IMR-90 (cell line): Measurements from ENCODE around the gene PRKCA.

Experiments
- BHLHE40 ChIP-seq: fragments of 150-350 bp; IDR thresholded peaks from 2 replicates; pipeline ENCODE4 v1.6.1; 2016; ENCODE audit warnings: mild to moderate bottlenecking, low read depth, low read length
- CEBPB ChIP-seq: IDR thresholded peaks from 2 replicates; pipeline ENCODE4 v1.6.1; 2012; ENCODE audit warnings: low read depth, low read length, improper control_type of control experiment
- CHD1 ChIP-seq: IDR thresholded peaks from 2 replicates; pipeline ENCODE4 v1.6.1; 2012; ENCODE audit warnings: low read depth, low read length, improper control_type of control experiment
- CTCF ChIP-seq: conservative IDR thresholded peaks from 2 replicates; pipeline ENCODE4 v1.5.1; 2012; ENCODE audit warnings: mild to moderate bottlenecking, low read depth, low read length, improper control_type of control experiment
- MAFK ChIP-seq: IDR thresholded peaks from 2 replicates; pipeline ENCODE4 v1.6.1; 2012; ENCODE audit warnings: low read depth, low read length, improper control_type of control experiment
- MAZ ChIP-seq: IDR thresholded peaks from 2 replicates; pipeline ENCODE4 v1.6.1; 2012; ENCODE audit warnings: low read depth, mild to moderate bottlenecking, low read length, improper control_type of control experiment, moderate library complexity, borderline replicate concordance
- MXI1 ChIP-seq: IDR thresholded peaks from 2 replicates; pipeline ENCODE4 v1.6.1; 2012; ENCODE audit warnings: low read depth, mild to moderate bottlenecking, low read length, moderate library complexity, borderline replicate concordance
- POLR2A ChIP-seq: IDR thresholded peaks from 2 replicates; pipeline ENCODE4 v1.6.1; 2012; ENCODE audit warnings: mild to moderate bottlenecking, low read depth, low read length
- RCOR1 ChIP-seq: IDR thresholded peaks from 2 replicates; pipeline ENCODE4 v1.6.1; 2012; ENCODE audit warnings: mild to moderate bottlenecking, low read length, improper control_type of control experiment; ENCODE audit not compliant: insufficient replicate concordance
- RFX5 ChIP-seq: IDR thresholded peaks from 2 replicates; pipeline ENCODE4 v1.8.0; 2012; ENCODE audit warnings: low read depth, mild to moderate bottlenecking, low read length, moderate library complexity
- USF2 ChIP-seq: fragments of 150-350 bp; IDR thresholded peaks from 2 replicates; pipeline ENCODE4 v1.6.1; 2017; ENCODE audit warnings: mild to moderate bottlenecking, antibody characterized with exemption, low read length, low read depth
- TF ChIP-seq, protein P1 (sequence below): fragments of 150-350 bp; IDR thresholded peaks from 2 replicates; pipeline ENCODE4 v1.6.1; 2016; ENCODE audit warnings: low read depth, mild to moderate bottlenecking, low read length, moderate library complexity, borderline replicate concordance

- TF ChIP-seq CTCF: no peak
- TF ChIP-seq MAZ: no peak
- TF ChIP-seq POLR2A: no peak
- TF ChIP-seq CHD1: no peak
- TF ChIP-seq RFX5: no peak
- peak; percentile 96 for TF ChIP-seq BHLHE40
- TF ChIP-seq USF2: no peak
- TF ChIP-seq CEBPB: peak; percentile 100
- TF ChIP-seq, protein P1, sequence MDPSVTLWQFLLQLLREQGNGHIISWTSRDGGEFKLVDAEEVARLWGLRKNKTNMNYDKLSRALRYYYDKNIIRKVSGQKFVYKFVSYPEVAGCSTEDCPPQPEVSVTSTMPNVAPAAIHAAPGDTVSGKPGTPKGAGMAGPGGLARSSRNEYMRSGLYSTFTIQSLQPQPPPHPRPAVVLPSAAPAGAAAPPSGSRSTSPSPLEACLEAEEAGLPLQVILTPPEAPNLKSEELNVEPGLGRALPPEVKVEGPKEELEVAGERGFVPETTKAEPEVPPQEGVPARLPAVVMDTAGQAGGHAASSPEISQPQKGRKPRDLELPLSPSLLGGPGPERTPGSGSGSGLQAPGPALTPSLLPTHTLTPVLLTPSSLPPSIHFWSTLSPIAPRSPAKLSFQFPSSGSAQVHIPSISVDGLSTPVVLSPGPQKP: no peak
- TF ChIP-seq RCOR1: peak; percentile 97
- TF ChIP-seq MXI1: peak; percentile 84
- 0 out of 2 replicates have a peak, but pooled peaks have one; percentile 14 for TF ChIP-seq MAFK
Measured at GRCh38 chr17:66677201-66677981, 375.0 kb downstream of the PRKCA start.
